ENCODE results near the gene NUP210. TPM values are rescaled to one million over a fixed set of nuclear protein-coding genes. Genes with fewer than 3 reads are reported as not detected.

Gene NUP210
- total and polyA plus RNA-seq, 2 experiments from 2014 or later: 6.7 to 8.4 TPM

- Histone ChIP-seq H3K4me1 (ENCODE audit: insufficient read depth) (no peaks in the 10 kb centered on the region), H3K36me3 (replicated peaks; ENCODE audit: insufficient read depth, low read depth) (no peaks in the 10 kb centered on the region), H3K4me3 (no peak overlapping the region), H3K27me3 (no peaks in the 10 kb centered on the region), H2AFZ (no peak overlapping the region), H3K9me3 (ENCODE audit: low read depth) (no peaks in the 10 kb centered on the region), H3K9me2 (replicated peaks; ENCODE audit: insufficient read depth) (no peaks in the 10 kb centered on the region), H3K4me2 (no peak overlapping the region), H3K27ac (no peak overlapping the region), H3K79me2 (no peaks in the 10 kb centered on the region), H4K20me1 (ENCODE audit: insufficient read depth, poor library complexity, severe bottlenecking) (no peaks in the 10 kb centered on the region)
- WGBS (ENCODE audit: low lambda C conversion rate, missing lambda C conversion rate): 91% methylated on average over 9 of the region's 9 CpGs
- TF ChIP-seq EZH2phosphoT487 (IDR thresholded peaks at IDR 0.05; ENCODE audit: low read depth, severe bottlenecking, unreplicated experiment) (no peak), CTCF (IDR thresholded peaks at IDR 0.05; ENCODE audit: poor library complexity) (no peak), EZH2 (IDR thresholded peaks at IDR 0.05; ENCODE audit: borderline replicate concordance) (no peak)
- DNase-seq (ENCODE audit: low spot score): no peak
Observed at GRCh38 chr3:13403213-13403819, 16.8 kb downstream of the NUP210 start.

GRCh38 chr3:13401149-13401548 lies 19.0 kb downstream of the NUP210 start:
- Histone ChIP-seq H3K4me1 (ENCODE audit: insufficient read depth) (no peaks in the 10 kb centered on the region), H3K4me2 (no peak overlapping the region), H4K20me1 (ENCODE audit: insufficient read depth, poor library complexity, severe bottlenecking) (no peaks in the 10 kb centered on the region), H3K9me3 (ENCODE audit: low read depth) (no peaks in the 10 kb centered on the region), H3K79me2 (no peaks in the 10 kb centered on the region), H3K36me3 (replicated peaks; ENCODE audit: insufficient read depth, low read depth) (no peaks in the 10 kb centered on the region), H3K27me3 (no peaks in the 10 kb centered on the region), H2AFZ (no peak overlapping the region), H3K27ac (no peak overlapping the region), H3K4me3 (no peak overlapping the region), H3K9me2 (replicated peaks; ENCODE audit: insufficient read depth) (no peaks in the 10 kb centered on the region)
- DNase-seq (ENCODE audit: low spot score): no peak
- TF ChIP-seq CTCF (IDR thresholded peaks at IDR 0.05; ENCODE audit: poor library complexity): no peak
- TF ChIP-seq EZH2 (IDR thresholded peaks at IDR 0.05; ENCODE audit: borderline replicate concordance): no peak
- no peak for TF ChIP-seq EZH2phosphoT487 (IDR thresholded peaks at IDR 0.05; ENCODE audit: low read depth, severe bottlenecking, unreplicated experiment)
- WGBS (ENCODE audit: low lambda C conversion rate, missing lambda C conversion rate): 95% methylated on average over 11 of the region's 11 CpGs

GRCh38 chr3:13400114-13400673 lies 19.9 kb downstream of the NUP210 start:
- Histone ChIP-seq H3K9me3 (ENCODE audit: low read depth) (no peaks in the 10 kb centered on the region), H4K20me1 (ENCODE audit: insufficient read depth, poor library complexity, severe bottlenecking) (no peaks in the 10 kb centered on the region), H3K4me2 (no peak overlapping the region), H3K4me1 (ENCODE audit: insufficient read depth) (no peaks in the 10 kb centered on the region), H3K9me2 (replicated peaks; ENCODE audit: insufficient read depth) (no peaks in the 10 kb centered on the region), H2AFZ (no peak overlapping the region), H3K27me3 (no peaks in the 10 kb centered on the region), H3K79me2 (no peaks in the 10 kb centered on the region), H3K4me3 (no peak overlapping the region), H3K27ac (no peak overlapping the region), H3K36me3 (replicated peaks; ENCODE audit: insufficient read depth, low read depth) (no peaks in the 10 kb centered on the region)
- 84% methylated on average over 13 of the region's 13 CpGs for WGBS (ENCODE audit: low lambda C conversion rate, missing lambda C conversion rate)
- DNase-seq (ENCODE audit: low spot score): no peak
- no peak for TF ChIP-seq EZH2phosphoT487 (IDR thresholded peaks at IDR 0.05; ENCODE audit: low read depth, severe bottlenecking, unreplicated experiment)
- no peak for TF ChIP-seq EZH2 (IDR thresholded peaks at IDR 0.05; ENCODE audit: borderline replicate concordance)
- no peak for TF ChIP-seq CTCF (IDR thresholded peaks at IDR 0.05; ENCODE audit: poor library complexity)
